Measurements from ENCODE around the gene DCTPP1. TPM values are rescaled to one million over a fixed set of nuclear protein-coding genes. Genes with fewer than 3 reads are reported as not detected.

Gene DCTPP1
- total and polyA plus RNA-seq, 2 of the 13 experiments (the other 11 are each of a cell fraction or from before 2014, with no cell fraction given): 54.8 to 74.4 TPM

DNA sequence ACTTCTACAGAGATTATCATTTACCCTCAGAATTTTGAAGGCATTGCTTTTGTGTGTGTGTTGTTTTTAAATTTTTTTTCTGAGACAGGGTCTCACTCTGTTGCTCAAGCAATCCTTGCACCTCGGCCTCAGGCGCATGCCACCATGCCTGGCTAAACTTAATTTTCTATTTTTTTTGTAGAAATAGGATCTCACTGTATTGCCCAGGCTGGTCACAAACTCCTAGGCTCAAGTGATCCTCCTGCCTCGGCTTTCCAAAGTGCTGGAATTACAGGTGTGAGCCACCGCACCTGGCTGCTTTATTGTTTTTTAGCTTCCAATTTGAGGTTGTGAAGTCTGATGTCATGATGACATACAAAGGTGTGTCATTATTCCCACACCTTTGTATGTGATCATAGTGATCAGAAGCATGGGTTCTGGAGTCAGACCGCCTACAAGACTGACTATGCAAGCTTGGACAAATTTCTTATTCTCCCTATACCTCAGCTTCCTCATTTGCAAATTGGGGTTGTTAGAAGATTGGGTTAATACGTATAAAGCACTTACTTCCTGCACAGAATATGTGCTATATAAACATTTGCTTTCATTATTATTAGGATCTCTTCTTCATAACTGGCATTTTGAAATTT, 10.0 kb upstream of the DCTPP1 start (continued):
- TF ChIP-seq GLMP (CRISPR knock-in tag; IDR thresholded peaks at IDR 0.05; ENCODE audit: borderline replicate concordance) (no peak), ZNF569 (CRISPR knock-in tag; IDR thresholded peaks at IDR 0.05; ENCODE audit: borderline replicate concordance) (no peak), THRA (CRISPR knock-in tag; IDR thresholded peaks at IDR 0.05; ENCODE audit: borderline replicate concordance) (no peak), CC2D1A (CRISPR knock-in tag; IDR thresholded peaks at IDR 0.05) (no peak), SRF (IDR thresholded peaks at IDR 0.05; ENCODE audit: low read depth, low read length) (no peak), NR2C2 (CRISPR knock-in tag; IDR thresholded peaks at IDR 0.05; ENCODE audit: borderline replicate concordance) (no peak), TMF1 (CRISPR knock-in tag; IDR thresholded peaks at IDR 0.05; ENCODE audit: low read depth) (no peak), ZBTB21 (CRISPR knock-in tag; IDR thresholded peaks at IDR 0.05) (0 out of 2 replicates have a peak, but pooled peaks have one; percentile 39), CREB1 (IDR thresholded peaks at IDR 0.05) (peak; percentile 58; the same call in 1 of the 2 replicates), CREB1 (CRISPR knock-in tag; IDR thresholded peaks at IDR 0.05) (no peak), PHB2 (IDR thresholded peaks at IDR 0.05; ENCODE audit: partially characterized antibody) (no peak), ONECUT2 (CRISPR knock-in tag; IDR thresholded peaks at IDR 0.05) (no peak), PREB (CRISPR knock-in tag; IDR thresholded peaks at IDR 0.05) (no peak), ZFP37 (CRISPR knock-in tag; IDR thresholded peaks at IDR 0.05; ENCODE audit: borderline replicate concordance) (no peak), NAIF1 (CRISPR knock-in tag; IDR thresholded peaks at IDR 0.05; ENCODE audit: borderline replicate concordance) (no peak), ZNF10 (CRISPR knock-in tag; IDR thresholded peaks at IDR 0.05; ENCODE audit: borderline replicate concordance, low read depth) (no peak), NFE2L1 (CRISPR knock-in tag; IDR thresholded peaks at IDR 0.05; ENCODE audit: borderline replicate concordance) (no peak)

All from HepG2 (cell line).